Measurements from ENCODE around the gene KIRREL1. TPM values are rescaled to one million over a fixed set of nuclear protein-coding genes. Genes with fewer than 3 reads are reported as not detected.

KIRREL1 gene
- total RNA-seq, 4 donors from 2014 or later = 8.8 to 19.6 (median 14.5) TPM

- no peak overlapping the region for H3K4me3 ChIP-seq (ENCODE audit: low read depth, poor library complexity, severe bottlenecking)
- WGBS, 2 donors = 20 to 25% methylated on average over 4 of the region's 4 CpGs
- TF ChIP-seq CTCF (IDR thresholded peaks at IDR 0.05) = no peak
- TF ChIP-seq POLR2A (IDR thresholded peaks at IDR 0.05) = no peak
- DNase-seq (ENCODE audit: low spot score in 2 of 2) = no peak
- intact Hi-C loops (cut with DNase I; ENCODE audit: low total_unique reads) = no loop called here
These were observed 8.7 kb downstream of the KIRREL1 start for GRCh38 chr1:158002022-158002630.

- no peak for DNase-seq (ENCODE audit: low spot score in 2 of 2)
- 42 to 44% methylated on average over 14 of the region's 14 CpGs for WGBS, 2 donors
- TF ChIP-seq POLR2A (IDR thresholded peaks at IDR 0.05) (no peak), CTCF (IDR thresholded peaks at IDR 0.05) (no peak)
- no peak overlapping the region for H3K4me3 ChIP-seq (ENCODE audit: low read depth, poor library complexity, severe bottlenecking)
- intact Hi-C loops (cut with DNase I; ENCODE audit: low total_unique reads) = no loop called here
These were observed 9.4 kb downstream of the KIRREL1 start for GRCh38 chr1:158002631-158003405.

GRCh38 chr1:158003406-158003800 is 10.0 kb downstream of the KIRREL1 start:
- WGBS, 2 donors = 34 to 38% methylated on average over 5 of the region's 5 CpGs
- H3K4me3 ChIP-seq (ENCODE audit: low read depth, poor library complexity, severe bottlenecking) = no peak overlapping the region
- no peak for DNase-seq (ENCODE audit: low spot score in 2 of 2)
- TF ChIP-seq POLR2A (IDR thresholded peaks at IDR 0.05) = no peak
- TF ChIP-seq CTCF (IDR thresholded peaks at IDR 0.05) = no peak
- intact Hi-C loops (cut with DNase I; ENCODE audit: low total_unique reads) = no loop called here

- no peak for DNase-seq (ENCODE audit: low spot score in 2 of 2)
- TF ChIP-seq POLR2A (IDR thresholded peaks at IDR 0.05) = no peak
- TF ChIP-seq CTCF (IDR thresholded peaks at IDR 0.05) = no peak
- no peak overlapping the region for H3K4me3 ChIP-seq (ENCODE audit: low read depth, poor library complexity, severe bottlenecking)
- 33 to 52% methylated on average over 2 of the region's 2 CpGs for WGBS, 2 donors
- intact Hi-C loops (cut with DNase I; ENCODE audit: low total_unique reads) = no loop called here
These were observed 11.8 kb downstream of the KIRREL1 start for GRCh38 chr1:158005224-158005623.

- 65 to 76% methylated on average over 7 of the region's 7 CpGs for WGBS, 2 donors
- intact Hi-C loops (cut with DNase I; ENCODE audit: low total_unique reads) = no loop called here
- no peak for DNase-seq (ENCODE audit: low spot score in 2 of 2)
- TF ChIP-seq POLR2A (IDR thresholded peaks at IDR 0.05) (no peak), CTCF (IDR thresholded peaks at IDR 0.05) (no peak)
- H3K4me3 ChIP-seq (ENCODE audit: low read depth, poor library complexity, severe bottlenecking) = no peak overlapping the region
These were observed 13.7 kb downstream of the KIRREL1 start for GRCh38 chr1:158007180-158007579.

Data from lower leg skin (tissue), 4 donors.